HG03139 (cell line): ENCODE measurements around the gene CHST9.
"Not testable (repeated sequence)": the region's sequence is repeated elsewhere in the genome, so short reads cannot be mapped to it uniquely, and the experiment has no call there.

Experiments
- ATAC-seq: cut with Tn5 transposase; IDR thresholded peaks from one replicate; pipeline ENCODE4 v1.9.1; 2021; ENCODE audit not compliant: unreplicated experiment

Gene CHST9

GRCh38 chr18:26941584-26941983 is 243.5 kb downstream of the CHST9 start:
- ATAC-seq: no peak

DNA sequence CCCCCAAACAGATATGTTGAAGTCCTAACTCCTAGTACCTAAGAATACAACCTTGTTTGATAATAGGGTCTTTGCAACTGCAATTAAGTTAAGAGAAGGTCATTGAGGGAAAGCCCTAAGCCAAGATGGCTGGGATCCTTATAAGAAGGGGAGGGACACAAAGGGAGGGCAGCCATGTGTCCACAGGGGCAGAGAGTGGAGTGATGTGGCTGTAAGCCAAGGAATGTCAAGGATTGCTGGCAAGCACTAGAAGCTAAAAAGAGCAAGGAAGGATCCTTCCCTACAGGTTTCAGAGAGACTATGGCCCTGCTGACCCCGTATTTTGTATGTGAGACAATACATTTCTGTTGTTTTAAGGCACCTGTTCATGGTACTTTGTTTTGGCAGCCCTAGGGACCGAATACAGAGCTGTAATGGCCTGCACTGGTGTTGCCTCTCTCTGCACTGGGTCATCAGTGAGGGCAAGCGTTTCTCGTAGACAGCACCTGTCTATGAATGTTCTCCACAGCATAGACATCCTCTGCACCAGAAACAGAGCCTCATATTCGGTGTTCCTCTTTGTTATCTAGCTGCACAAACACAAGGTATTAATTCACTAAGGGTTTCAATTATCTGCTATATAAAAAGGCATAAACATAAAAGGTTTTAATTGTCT is 244.2 kb downstream of the CHST9 start:
- no peak for ATAC-seq

GRCh38 chr18:26931659-26932058 is 253.4 kb downstream of the CHST9 start:
- ATAC-seq: no peak

- no peak for ATAC-seq
Observed at GRCh38 chr18:26930630-26931029, 254.5 kb downstream of the CHST9 start.

GRCh38 chr18:26928670-26929313 is 256.3 kb downstream of the CHST9 start:
- no peak for ATAC-seq

DNA sequence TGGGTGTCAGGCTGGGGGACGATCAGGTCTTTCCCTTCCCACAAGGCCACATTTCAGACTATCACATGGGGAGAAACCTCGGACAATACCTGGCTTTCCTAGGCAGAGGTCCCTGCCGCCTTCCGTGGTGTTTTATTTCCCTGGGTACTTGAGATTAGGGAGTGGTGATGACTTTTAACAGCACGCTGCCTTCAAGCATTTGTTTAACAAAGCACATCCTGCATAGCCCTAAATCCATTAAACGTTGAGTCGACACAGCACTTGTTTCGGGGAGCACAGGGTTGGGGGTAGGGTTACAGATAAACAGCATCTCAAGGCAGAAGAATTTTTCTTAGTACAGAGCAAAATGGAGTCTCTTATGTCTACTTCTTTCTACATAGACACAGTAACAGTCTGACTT is 257.3 kb downstream of the CHST9 start:
- not testable (repeated sequence) for ATAC-seq

DNA sequence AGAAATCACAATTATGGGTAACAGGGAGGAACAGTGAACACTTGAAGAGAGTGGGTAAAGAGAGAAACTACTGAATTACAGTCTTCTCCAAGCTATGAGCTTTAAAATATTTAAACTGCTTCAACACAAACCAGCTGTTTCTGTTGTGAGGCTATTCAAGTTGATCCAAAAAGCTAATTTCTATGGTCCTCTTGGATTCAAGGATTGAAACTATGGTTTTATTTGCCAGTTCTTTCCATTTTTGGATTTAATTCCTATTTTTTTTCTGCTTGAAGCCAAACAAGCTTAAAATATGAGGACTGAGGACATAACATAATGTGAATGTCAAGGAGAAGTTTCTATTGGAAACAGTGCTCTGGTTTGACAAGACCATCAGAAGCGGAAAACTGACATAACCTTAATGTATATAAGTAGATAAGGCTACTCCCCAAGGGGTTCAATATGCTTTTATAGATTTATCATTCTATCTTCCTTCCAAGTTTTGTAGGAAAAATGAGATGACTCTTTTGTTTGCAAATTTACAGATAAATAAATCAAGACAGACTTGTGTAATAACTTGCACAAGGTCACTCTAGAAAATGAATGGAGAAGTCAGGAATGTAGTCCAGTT is 258.9 kb downstream of the CHST9 start:
- no peak for ATAC-seq

- ATAC-seq: no peak
Observed at GRCh38 chr18:26925313-26925712, 259.8 kb downstream of the CHST9 start.

- no peak for ATAC-seq
Observed at GRCh38 chr18:26922313-26922712, 262.8 kb downstream of the CHST9 start.

GRCh38 chr18:26920644-26921043 is 264.5 kb downstream of the CHST9 start:
- no peak for ATAC-seq

DNA sequence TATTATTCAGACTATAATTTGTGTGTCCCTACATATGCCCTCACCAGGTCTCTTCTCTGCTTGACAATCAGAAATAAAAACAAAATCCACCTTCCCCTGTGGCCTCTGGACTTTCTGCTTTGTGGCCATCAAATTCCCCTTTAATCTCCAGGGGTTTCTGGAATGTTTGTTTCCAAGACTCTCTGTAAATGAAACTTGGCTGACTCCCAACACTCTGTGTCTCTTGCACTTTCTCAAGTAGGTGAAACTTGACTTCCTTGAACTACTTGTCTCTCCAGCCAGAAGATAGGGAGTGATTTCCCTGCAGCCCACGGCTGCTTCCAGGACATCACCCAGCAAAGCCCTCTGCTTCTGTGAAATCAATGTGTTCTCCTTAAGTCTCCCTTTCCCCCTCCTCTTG is 265.5 kb downstream of the CHST9 start:
- no peak for ATAC-seq

GRCh38 chr18:26919201-26919600 is 265.9 kb downstream of the CHST9 start:
- ATAC-seq: no peak

GRCh38 chr18:26911840-26912239 is 273.3 kb downstream of the CHST9 start:
- ATAC-seq: no peak

DNA sequence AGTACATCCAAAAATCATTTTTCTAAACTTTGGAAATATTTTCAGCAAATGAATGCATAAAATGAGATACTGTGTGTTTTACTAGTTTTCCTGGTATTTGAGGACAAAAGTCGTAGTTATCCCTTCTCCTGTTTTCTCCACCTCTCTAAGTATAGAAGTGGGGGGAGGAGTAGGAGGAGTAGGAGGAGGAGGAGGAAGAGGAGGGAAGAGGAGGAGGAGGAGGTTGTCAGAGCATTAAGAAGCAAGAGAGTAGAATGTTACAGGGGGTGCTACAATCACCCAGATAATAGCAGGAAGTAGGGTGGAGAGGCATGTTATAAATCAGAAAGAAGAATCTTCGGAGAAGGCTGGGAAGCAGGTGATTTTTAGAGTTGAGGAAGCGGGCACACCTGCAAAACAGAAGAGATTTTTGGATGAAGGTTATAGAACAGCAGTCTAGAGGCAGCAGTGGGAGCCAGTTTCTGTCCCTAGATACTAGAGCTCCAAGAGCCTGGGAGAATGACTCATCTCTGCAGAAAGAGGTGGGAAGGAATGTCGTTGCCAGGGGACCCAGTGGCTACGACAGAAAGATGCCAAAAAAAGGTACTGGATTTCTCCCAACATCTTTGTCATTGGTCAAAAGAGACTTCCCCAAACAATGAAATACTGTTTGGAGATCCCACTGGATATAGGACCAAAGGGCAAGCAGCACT is 275.4 kb downstream of the CHST9 start:
- ATAC-seq: no peak

DNA sequence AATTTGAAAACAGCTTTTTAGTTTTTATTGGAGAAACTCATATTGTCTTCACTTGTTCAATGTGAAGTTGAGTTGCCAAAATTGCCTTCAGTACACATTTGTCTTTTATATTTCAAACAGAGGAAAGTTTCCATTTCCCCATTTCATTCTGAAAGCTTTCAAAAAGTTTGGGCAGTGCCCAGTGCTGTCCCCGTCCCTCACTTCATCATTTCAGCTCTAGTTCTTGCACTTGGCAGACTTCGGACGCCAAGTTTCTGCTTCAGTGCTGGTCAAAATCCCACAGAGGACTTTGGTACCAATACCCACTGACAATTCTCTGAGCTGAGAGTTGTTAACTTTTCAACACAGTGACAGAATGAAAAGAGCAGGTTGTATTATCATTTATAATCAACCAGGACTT is 276.2 kb downstream of the CHST9 start:
- no peak for ATAC-seq

DNA sequence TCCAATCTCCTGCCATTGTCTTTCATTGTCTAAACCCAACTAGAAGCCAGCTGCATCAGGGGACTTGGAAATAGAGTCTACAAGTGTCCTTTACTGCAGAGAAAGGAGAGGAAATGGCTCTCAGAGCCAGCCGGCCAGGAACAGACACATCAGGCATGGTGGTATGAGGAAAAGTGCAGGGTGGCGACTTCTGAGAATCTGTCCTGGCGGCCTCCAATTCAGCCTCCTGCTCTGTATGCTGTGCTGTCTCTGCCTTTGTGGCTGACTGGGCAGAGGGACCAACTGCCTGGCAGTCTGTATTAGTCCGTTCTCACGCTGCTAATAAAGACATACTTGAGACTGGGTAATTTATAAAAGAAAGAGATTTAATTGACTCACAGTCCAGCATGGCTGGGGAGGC is 282.8 kb downstream of the CHST9 start:
- ATAC-seq: no peak

- no peak for ATAC-seq
Observed at GRCh38 chr18:26901020-26901419, 284.1 kb downstream of the CHST9 start.

DNA sequence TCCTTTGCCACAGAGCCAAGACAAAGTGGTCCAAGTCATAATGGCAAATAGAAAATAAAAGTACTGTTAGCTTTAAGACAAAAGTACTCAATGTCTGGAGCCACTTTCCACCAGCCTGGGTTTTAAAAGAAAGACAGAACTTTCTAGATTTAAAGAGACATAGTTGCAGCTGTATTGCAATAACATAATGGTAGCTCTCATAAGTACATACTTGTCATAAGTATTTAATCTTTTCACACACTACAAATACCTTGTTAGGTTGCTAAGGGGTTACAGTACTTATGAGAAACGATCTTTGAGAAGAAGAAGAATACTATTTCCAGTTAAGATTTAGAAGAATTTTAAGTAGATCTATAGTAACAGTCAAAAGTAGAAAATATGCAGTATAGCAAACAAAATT is 290.7 kb downstream of the CHST9 start:
- ATAC-seq: no peak

DNA sequence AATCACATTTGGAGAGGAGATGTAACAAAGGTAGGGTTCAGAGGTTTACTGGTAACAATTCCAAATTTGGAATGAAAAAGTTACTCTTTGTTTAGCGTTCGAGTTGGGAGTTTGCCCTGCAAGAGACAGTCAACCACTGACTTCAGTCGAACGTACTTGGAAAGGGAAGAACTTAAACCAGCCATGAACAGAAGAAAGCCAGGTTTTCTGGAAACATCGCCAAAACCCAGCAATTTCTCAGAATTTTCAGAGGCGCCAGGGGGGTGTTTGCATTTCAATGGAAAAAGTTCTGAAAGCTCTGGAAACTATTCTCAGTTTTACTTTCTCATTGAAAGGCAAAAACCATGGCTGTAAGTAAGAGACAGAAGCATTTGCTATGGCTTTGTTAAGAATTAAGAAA is 291.1 kb downstream of the CHST9 start:
- no peak for ATAC-seq

- ATAC-seq: no peak
Observed at GRCh38 chr18:26888259-26888658, 296.8 kb downstream of the CHST9 start.

DNA sequence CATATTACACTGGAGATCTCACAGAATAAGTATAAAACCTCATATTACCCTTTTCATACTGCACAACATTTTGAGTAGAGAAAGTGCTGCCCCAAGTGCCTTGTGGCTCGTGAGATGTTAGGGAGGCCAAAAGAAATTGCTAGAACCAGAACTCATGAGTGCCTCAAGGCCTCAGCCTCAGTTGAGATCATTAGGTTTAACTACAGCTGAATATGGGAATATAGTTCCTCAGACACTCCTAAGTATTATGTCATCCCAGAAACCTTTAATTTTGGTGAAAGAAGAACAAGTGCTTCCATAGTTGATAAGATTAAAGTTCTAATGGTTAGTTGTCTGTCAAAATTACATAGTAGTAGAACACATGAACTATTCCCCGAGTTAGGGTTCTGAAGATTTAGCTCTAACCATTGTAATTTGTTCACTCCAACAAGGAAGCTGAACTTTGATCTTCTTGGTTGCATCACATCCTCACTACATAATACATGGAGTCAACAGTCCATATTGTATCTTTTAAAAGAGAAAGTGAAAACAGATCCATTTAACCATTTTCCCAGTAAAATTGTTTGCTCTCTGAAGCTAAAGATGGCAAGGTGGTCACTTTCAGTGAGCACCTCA is 310.0 kb downstream of the CHST9 start:
- no peak for ATAC-seq

- no peak for ATAC-seq
Observed at GRCh38 chr18:26874283-26874682, 310.8 kb downstream of the CHST9 start.
